SJCRH30 (cell line): Measurements from ENCODE around the gene CAP2. TPM values are rescaled to one million over a fixed set of nuclear protein-coding genes. Genes with fewer than 3 reads are reported as not detected.

Source experiments
- DNase-seq, 2 experiments: peaks; one replicate each; pipeline ENCODE4 v3.0.0-alpha.2; 2015 to 2020
- H3K27ac ChIP-seq: fragments of 250-450 bp; sonication (Bioruptor Pico); 2 replicates; pipeline ENCODE4 v1.5.1; 2020; ENCODE audit warnings: mild to moderate bottlenecking, moderate library complexity
- H3K27me3 ChIP-seq: fragments of 250-450 bp; sonication (Bioruptor Pico); 2 replicates; pipeline ENCODE4 v1.5.1; 2020; ENCODE audit warnings: mild to moderate bottlenecking, moderate library complexity
- H3K36me3 ChIP-seq: fragments of 250-450 bp; sonication (Bioruptor Pico); 2 replicates; pipeline ENCODE4 v1.5.1; 2020; ENCODE audit warnings: mild to moderate bottlenecking, moderate library complexity
- H3K4me1 ChIP-seq: fragments of 250-450 bp; sonication (Bioruptor Pico); 2 replicates; pipeline ENCODE4 v1.5.1; 2020; ENCODE audit warnings: mild to moderate bottlenecking, moderate library complexity
- H3K4me3 ChIP-seq: fragments of 250-450 bp; sonication (Bioruptor Pico); 2 replicates; pipeline ENCODE4 v1.5.1; 2020; ENCODE audit warnings: mild to moderate bottlenecking, moderate library complexity
- H3K9me3 ChIP-seq: fragments of 250-450 bp; sonication (Bioruptor Pico); replicated peaks from 2 replicates; pipeline ENCODE4 v1.5.1; 2020; ENCODE audit warnings: mild to moderate bottlenecking, moderate library complexity
- total RNA-seq: library from RNA; depleted of rRNA; stranded (reverse); fragments of >200 nt; shearing (Covaris generic); gene quantifications from 2 replicates; pipeline ENCODE4 v1.2.3, GENCODE V29; 2014; rRNA removed

CAP2 gene
- 15.1 and 16.6 TPM in 2 replicates for total RNA-seq

GRCh38 chr6:17392978-17393891 is at the start of gene CAP2:
TSS of gene CAP2 (plus strand) at chr6:17393595. CDS start at chr6:17421556, 27,961 bp downstream.
- Histone ChIP-seq H3K4me1 (peaks cover 5% of the 10 kb centered on the region; the same call in 1 of the 2 replicates), H3K9me3 (no peaks in the 10 kb centered on the region), H3K36me3 (no peaks in the 10 kb centered on the region), H3K4me3 (peak within 1 kb of the TSS; percentile 73), H3K27me3 (no peaks in the 10 kb centered on the region), H3K27ac (peak within 1 kb of the TSS; percentile 57)
- peak; percentile 76 to 79 for DNase-seq

- no peaks in the 10 kb centered on the region for H3K9me3 ChIP-seq
- H3K27me3 ChIP-seq, result no peaks in the 10 kb centered on the region
- no peaks in the 10 kb centered on the region for H3K36me3 ChIP-seq
- H3K4me3 ChIP-seq, result no peak overlapping the region
- DNase-seq, result no peak
- no peak overlapping the region for H3K27ac ChIP-seq
- H3K4me1 ChIP-seq, result no peaks in the 10 kb centered on the region
Measured at GRCh38 chr6:17347012-17347411, 46.4 kb upstream of the CAP2 start.

GRCh38 chr6:17349427-17349826 is 44.0 kb upstream of the CAP2 start:
- H3K4me1 ChIP-seq, result no peaks in the 10 kb centered on the region
- no peak overlapping the region for H3K4me3 ChIP-seq
- H3K36me3 ChIP-seq, result no peaks in the 10 kb centered on the region
- no peak for DNase-seq
- H3K27me3 ChIP-seq, result no peaks in the 10 kb centered on the region
- no peak overlapping the region for H3K27ac ChIP-seq
- no peaks in the 10 kb centered on the region for H3K9me3 ChIP-seq

- Histone ChIP-seq H3K36me3 (no peaks in the 10 kb centered on the region), H3K27ac (no peak overlapping the region), H3K4me3 (no peak overlapping the region), H3K4me1 (no peaks in the 10 kb centered on the region), H3K27me3 (no peaks in the 10 kb centered on the region), H3K9me3 (no peaks in the 10 kb centered on the region)
- no peak for DNase-seq
Measured at GRCh38 chr6:17352302-17352701, 41.1 kb upstream of the CAP2 start.

- no peak overlapping the region for H3K27ac ChIP-seq
- H3K27me3 ChIP-seq, result no peaks in the 10 kb centered on the region
- no peaks in the 10 kb centered on the region for H3K9me3 ChIP-seq
- H3K4me1 ChIP-seq, result no peaks in the 10 kb centered on the region
- no peak overlapping the region for H3K4me3 ChIP-seq
- DNase-seq, result no peak
- no peaks in the 10 kb centered on the region for H3K36me3 ChIP-seq
Measured at GRCh38 chr6:17353440-17354175, 39.8 kb upstream of the CAP2 start.

DNA sequence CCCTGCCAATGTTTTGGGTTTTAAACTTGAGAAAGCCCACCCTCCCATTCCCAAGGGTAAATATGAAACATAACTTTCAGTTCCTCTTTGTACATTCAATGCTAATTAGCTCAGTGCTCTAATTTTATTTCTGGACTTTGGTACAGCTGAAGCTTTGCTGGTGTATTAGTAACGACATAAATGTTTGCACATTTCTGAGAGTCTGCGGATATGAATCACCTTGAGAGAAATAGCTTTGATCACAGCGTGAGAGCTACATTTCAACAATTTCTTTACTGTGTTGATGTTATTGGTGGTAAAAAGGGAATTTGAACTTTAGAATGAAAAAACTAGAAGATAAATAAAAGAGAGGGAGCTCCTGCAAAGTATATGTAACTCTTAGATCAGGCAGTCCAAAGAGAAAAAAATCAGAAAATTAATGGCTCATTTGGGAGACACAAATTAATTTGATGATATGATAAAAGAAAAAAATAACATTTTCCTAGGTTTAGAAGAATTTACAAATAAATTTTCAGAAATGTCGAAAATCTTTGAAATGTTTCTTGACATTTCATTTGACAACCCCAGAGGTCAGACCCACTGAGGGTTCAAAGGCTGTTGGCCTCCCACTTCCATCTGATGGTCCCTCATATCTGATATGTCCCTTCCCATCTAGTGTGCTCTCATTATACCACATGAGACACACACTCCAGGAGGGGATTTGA is 38.5 kb upstream of the CAP2 start:
- H3K9me3 ChIP-seq, result no peaks in the 10 kb centered on the region

GRCh38 chr6:17355404-17355774 is 38.0 kb upstream of the CAP2 start:
- no peaks in the 10 kb centered on the region for H3K9me3 ChIP-seq
- no peak overlapping the region for H3K4me3 ChIP-seq
- no peak overlapping the region for H3K27ac ChIP-seq
- H3K27me3 ChIP-seq, result no peaks in the 10 kb centered on the region
- H3K4me1 ChIP-seq, result no peaks in the 10 kb centered on the region
- H3K36me3 ChIP-seq, result no peaks in the 10 kb centered on the region
- DNase-seq, result no peak

More for the DNA sequence above, 38.5 kb upstream of the CAP2 start:
- Histone ChIP-seq H3K4me1 (no peaks in the 10 kb centered on the region), H3K4me3 (no peak overlapping the region), H3K27me3 (no peaks in the 10 kb centered on the region), H3K36me3 (no peaks in the 10 kb centered on the region), H3K27ac (no peak overlapping the region)
- no peak for DNase-seq

DNA sequence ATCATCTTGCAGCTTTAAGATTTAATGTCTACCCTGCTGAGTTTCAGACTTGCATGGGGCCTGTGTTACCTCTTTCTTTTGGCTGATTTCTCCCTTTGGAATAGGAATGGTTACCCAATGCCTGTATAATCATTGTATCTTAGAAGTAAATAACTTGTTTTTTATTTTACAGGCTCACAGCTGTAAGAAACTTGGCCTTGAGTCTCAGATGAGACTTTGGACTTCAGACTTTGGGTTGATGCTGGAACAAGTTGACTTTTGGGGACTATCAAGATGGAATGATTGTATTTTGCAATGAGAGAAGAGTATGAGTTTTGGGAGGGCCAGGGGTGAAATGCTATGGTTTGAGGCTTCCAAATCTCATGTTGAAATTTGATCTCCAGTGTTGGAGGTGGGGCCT is 34.9 kb upstream of the CAP2 start:
- Histone ChIP-seq H3K36me3 (no peaks in the 10 kb centered on the region), H3K4me3 (no peak overlapping the region), H3K27me3 (no peaks in the 10 kb centered on the region), H3K9me3 (no peaks in the 10 kb centered on the region), H3K27ac (no peak overlapping the region), H3K4me1 (no peaks in the 10 kb centered on the region)
- no peak for DNase-seq

- no peaks in the 10 kb centered on the region for H3K4me1 ChIP-seq
- H3K4me3 ChIP-seq, result no peak overlapping the region
- H3K27ac ChIP-seq, result no peak overlapping the region
- H3K9me3 ChIP-seq, result no peaks in the 10 kb centered on the region
- no peaks in the 10 kb centered on the region for H3K36me3 ChIP-seq
- no peak for DNase-seq
- H3K27me3 ChIP-seq, result no peaks in the 10 kb centered on the region
Measured at GRCh38 chr6:17360564-17360963, 32.8 kb upstream of the CAP2 start.

DNA sequence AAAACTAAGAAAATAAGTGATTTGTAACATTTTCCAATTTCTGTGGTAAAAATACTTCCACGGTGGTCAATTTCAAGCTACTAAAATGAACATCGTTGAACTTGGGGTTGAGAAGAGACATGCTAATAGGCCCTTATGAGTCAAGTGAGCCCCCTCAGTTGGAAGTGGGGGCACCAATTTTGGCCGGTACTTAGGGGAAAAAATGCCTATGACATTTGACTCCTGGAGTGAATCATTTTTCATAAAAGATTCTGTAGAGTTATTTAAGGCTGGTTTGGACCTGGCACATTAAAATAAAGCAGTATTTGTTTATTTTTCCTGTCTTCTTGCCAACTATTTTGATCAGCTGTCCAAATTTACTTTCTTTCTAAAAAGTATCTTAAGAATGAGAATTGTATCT is 32.4 kb upstream of the CAP2 start:
- Histone ChIP-seq H3K4me1 (no peaks in the 10 kb centered on the region), H3K27ac (no peak overlapping the region), H3K36me3 (no peaks in the 10 kb centered on the region), H3K4me3 (no peak overlapping the region), H3K27me3 (no peaks in the 10 kb centered on the region), H3K9me3 (no peaks in the 10 kb centered on the region)
- no peak for DNase-seq

DNA sequence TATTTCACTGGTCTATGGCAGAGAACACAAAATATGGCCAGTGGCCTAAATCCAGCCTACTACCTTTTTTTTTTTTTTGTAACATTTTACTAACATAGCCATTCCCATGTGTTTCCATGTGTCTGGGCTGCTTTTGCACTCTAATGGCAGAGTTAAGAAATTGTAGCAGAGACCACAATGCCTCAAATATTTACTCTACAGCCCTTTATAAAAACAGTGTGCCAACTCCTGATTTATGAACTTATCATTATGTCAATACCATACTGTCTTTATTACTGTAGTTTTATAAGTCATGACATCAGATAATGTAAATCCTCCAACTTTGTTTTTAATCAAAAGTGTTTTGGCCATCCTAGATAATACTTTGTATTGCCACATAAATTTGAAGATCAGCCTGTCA is 27.4 kb upstream of the CAP2 start:
- no peak for DNase-seq
- H3K27ac ChIP-seq, result no peak overlapping the region

GRCh38 chr6:17367868-17368267 is 25.5 kb upstream of the CAP2 start:
- Histone ChIP-seq H3K4me1 (no peaks in the 10 kb centered on the region), H3K4me3 (no peak overlapping the region), H3K9me3 (no peaks in the 10 kb centered on the region), H3K27ac (no peak overlapping the region), H3K36me3 (no peaks in the 10 kb centered on the region), H3K27me3 (no peaks in the 10 kb centered on the region)
- no peak for DNase-seq

More for the DNA sequence above, 27.4 kb upstream of the CAP2 start:
- Histone ChIP-seq H3K4me1 (no peaks in the 10 kb centered on the region), H3K9me3 (no peaks in the 10 kb centered on the region), H3K36me3 (no peaks in the 10 kb centered on the region), H3K4me3 (no peak overlapping the region), H3K27me3 (no peaks in the 10 kb centered on the region)

DNA sequence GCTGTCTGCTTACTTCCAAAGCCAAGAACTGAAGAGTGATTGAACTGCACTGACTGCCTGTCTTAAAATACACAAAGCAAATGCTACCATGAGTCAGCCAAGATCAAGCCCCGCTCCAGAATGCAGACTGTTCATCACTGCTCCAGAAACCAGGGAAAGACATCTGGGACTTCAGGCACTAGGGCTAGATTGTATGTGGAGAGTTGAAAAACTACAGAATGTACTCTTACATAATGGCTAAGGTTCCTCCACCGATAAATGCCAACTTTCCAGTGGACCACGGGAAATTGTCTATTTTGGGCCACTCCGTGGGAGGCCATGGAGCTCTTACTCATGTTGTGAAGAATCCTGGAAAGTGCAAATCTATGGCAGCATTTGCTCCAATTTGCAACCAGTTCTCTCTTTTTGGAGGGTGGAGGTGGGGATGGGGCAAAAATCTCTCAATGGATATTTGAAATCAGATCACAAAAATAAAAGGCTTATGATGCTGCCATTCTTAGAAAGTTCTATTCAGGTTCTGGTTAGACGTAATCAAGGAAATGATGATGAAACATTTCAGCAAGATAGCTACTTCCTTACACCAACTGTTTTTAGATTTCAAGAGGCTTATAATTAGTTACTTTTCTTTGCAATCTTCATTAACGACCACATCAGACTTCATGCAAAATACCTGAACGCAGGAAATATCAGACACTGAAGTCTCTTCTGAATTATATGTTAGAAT is 11.8 kb upstream of the CAP2 start:
- no peak for DNase-seq
- Histone ChIP-seq H3K27ac (no peak overlapping the region), H3K27me3 (no peaks in the 10 kb centered on the region), H3K36me3 (no peaks in the 10 kb centered on the region), H3K4me1 (peaks cover 9% of the 10 kb centered on the region), H3K4me3 (no peak overlapping the region), H3K9me3 (no peaks in the 10 kb centered on the region)

DNA sequence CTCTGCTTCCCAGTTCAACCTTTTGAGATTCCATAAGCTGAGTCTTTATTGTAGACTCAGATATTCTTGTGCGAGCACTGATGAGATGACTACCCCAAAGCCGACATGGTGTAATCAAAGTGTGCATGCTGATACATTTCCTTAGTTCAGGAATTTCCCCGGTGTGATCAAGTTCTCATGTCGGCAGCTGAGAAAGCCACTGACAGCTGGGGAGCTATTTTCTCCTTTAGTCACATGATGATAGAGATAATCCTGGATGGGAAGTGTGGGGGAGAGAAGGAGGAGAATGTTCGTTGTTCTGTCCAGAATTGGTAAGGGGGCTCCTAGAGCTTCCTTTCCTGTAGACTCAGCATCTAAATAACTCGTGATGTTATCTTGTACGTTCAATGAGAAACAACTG is 7.7 kb upstream of the CAP2 start:
- DNase-seq, result peak; percentile 69 to 84
- Histone ChIP-seq H3K36me3 (no peaks in the 10 kb centered on the region), H3K4me3 (peak overlapping the region; percentile 26), H3K9me3 (no peaks in the 10 kb centered on the region), H3K4me1 (peaks cover 10% of the 10 kb centered on the region), H3K27me3 (no peaks in the 10 kb centered on the region), H3K27ac (peak overlapping the region; percentile 66)
